ENCODE results near the gene BICD2.

The BICD2 gene

GRCh38 chr9:92727716-92728700, 36.6 kb downstream of the BICD2 start:
- no peak for DNase-seq (ENCODE audit: low read depth in 2 of 2)

- no peak for DNase-seq (ENCODE audit: low read depth in 2 of 2)
Measured at GRCh38 chr9:92726971-92727715, 37.5 kb downstream of the BICD2 start.

GRCh38 chr9:92726348-92726747, 38.3 kb downstream of the BICD2 start:
- DNase-seq (ENCODE audit: low read depth in 2 of 2): no peak

- no peak for DNase-seq (ENCODE audit: low read depth in 2 of 2)
Measured at GRCh38 chr9:92725766-92726165, 38.9 kb downstream of the BICD2 start.

GRCh38 chr9:92725266-92725545, 39.4 kb downstream of the BICD2 start:
- DNase-seq (ENCODE audit: low read depth in 2 of 2): no peak

- no peak for DNase-seq (ENCODE audit: low read depth in 2 of 2)
Measured at GRCh38 chr9:92724528-92725265, 39.9 kb downstream of the BICD2 start.

GRCh38 chr9:92723801-92724323, 40.8 kb downstream of the BICD2 start:
- DNase-seq (ENCODE audit: low read depth in 2 of 2): no peak

- DNase-seq (ENCODE audit: low read depth in 2 of 2): no peak
Measured at GRCh38 chr9:92723299-92723625, 41.4 kb downstream of the BICD2 start.

GRCh38 chr9:92722386-92723298, 42.0 kb downstream of the BICD2 start:
- no peak for DNase-seq (ENCODE audit: low read depth in 2 of 2)

GRCh38 chr9:92721548-92721947, 43.1 kb downstream of the BICD2 start:
- no peak for DNase-seq (ENCODE audit: low read depth in 2 of 2)

- DNase-seq (ENCODE audit: low read depth in 2 of 2): no peak
Measured at GRCh38 chr9:92720807-92721535, 43.7 kb downstream of the BICD2 start.

- no peak for DNase-seq (ENCODE audit: low read depth in 2 of 2)
Measured at GRCh38 chr9:92720209-92720765, 44.3 kb downstream of the BICD2 start.

- DNase-seq (ENCODE audit: low read depth in 2 of 2): no peak
Measured at GRCh38 chr9:92719028-92719647, 45.5 kb downstream of the BICD2 start.

- no peak for DNase-seq (ENCODE audit: low read depth in 2 of 2)
Measured at GRCh38 chr9:92718086-92719001, 46.3 kb downstream of the BICD2 start.

GRCh38 chr9:92717201-92718085, 47.2 kb downstream of the BICD2 start:
- no peak for DNase-seq (ENCODE audit: low read depth in 2 of 2)

- DNase-seq (ENCODE audit: low read depth in 2 of 2): peak; percentile 74 to 84
Measured at GRCh38 chr9:92716557-92716956, 48.1 kb downstream of the BICD2 start.

- no peak for DNase-seq (ENCODE audit: low read depth in 2 of 2)
Measured at GRCh38 chr9:92715488-92716231, 49.0 kb downstream of the BICD2 start.

Measured in activated CD4-positive, alpha-beta T cell treated with anti-CD3 and anti-CD28 coated beads for 24 hours (primary cell).